GM19023 (cell line): ENCODE results near the gene SLC26A4.

Experiments
- ATAC-seq: cut with Tn5 transposase; IDR thresholded peaks from one replicate; pipeline ENCODE4 v1.9.1; 2021; ENCODE audit warnings: mild to moderate bottlenecking, moderate library complexity; ENCODE audit not compliant: unreplicated experiment

SLC26A4 gene

DNA sequence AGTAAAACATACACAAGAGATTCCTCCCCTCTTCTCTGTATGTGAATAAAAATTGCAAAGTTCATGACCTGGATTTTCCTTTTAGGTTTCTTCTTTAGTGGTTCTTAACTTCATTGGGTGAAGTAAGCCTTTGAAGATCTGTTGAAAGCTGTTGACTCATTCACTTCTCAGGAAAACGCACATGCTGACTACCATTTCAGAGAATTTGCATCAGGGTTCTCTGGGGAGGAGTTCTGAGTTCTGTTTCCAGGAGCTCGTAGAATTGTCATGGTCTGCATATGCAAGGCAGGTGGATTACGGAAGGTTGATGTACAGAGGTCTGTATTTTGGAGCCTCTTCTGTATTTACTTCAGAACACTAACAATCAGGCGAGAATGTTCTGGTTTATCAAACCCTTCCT is 962 bp upstream of the SLC26A4 start:
- ATAC-seq: no peak

DNA sequence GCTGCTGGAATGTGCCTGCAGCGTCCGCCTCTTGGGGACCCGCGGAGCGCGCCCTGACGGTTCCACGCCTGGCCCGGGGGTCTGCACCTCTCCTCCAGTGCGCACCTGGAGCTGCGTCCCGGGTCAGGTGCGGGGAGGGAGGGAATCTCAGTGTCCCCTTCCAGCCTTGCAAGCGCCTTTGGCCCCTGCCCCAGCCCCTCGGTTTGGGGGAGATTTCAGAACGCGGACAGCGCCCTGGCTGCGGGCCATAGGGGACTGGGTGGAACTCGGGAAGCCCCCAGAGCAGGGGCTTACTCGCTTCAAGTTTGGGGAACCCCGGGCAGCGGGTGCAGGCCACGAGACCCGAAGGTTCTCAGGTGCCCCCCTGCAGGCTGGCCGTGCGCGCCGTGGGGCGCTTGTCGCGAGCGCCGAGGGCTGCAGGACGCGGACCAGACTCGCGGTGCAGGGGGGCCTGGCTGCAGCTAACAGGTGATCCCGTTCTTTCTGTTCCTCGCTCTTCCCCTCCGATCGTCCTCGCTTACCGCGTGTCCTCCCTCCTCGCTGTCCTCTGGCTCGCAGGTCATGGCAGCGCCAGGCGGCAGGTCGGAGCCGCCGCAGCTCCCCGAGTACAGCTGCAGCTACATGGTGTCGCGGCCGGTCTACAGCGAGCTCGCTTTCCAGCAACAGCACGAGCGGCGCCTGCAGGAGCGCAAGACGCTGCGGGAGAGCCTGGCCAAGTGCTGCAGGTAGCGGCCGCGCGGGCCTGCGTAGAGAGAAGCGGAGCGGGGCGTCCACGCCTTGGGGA is 645 bp downstream of the SLC26A4 start:
- ATAC-seq: peak; percentile 42

DNA sequence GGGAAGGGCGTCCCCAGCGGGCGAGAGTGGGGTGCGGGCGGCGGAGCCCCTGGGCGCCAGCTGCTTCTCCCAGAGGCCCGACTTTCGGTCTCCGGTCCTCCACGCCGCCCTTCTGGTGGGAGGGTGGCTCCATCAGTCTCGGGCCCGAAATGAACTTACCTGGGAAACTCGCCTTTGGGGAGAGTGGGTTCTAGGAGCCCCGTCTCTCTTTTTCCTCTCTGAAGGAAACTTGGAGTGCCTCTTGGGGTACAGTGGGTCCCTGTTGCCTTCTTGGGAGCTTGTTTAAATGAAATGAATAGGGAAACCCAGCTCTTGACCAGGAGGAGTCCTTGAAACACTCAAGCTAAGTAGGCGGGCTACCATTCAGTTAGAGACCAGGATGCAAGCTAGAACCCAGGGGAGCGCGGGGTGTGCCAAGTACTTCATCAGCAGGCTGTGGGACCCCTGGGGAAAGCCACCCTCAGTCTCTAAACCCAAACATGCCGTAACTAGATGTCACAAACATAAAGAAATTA is 1.3 kb downstream of the SLC26A4 start:
- peak; percentile 4 for ATAC-seq

DNA sequence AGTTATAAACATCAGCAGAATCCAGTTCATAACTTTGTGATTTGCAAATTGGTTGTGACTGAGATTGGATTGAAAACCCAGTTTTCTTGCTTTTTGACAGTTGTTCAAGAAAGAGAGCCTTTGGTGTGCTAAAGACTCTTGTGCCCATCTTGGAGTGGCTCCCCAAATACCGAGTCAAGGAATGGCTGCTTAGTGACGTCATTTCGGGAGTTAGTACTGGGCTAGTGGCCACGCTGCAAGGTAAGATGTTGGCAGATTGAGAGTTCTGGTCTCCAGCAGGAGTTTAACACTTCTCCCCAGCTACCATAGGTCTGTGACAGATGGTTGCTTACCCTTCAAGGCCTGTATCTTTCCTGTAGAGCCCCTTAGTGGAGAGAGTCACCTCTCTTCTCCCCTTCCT is 2.6 kb downstream of the SLC26A4 start:
- no peak for ATAC-seq

DNA sequence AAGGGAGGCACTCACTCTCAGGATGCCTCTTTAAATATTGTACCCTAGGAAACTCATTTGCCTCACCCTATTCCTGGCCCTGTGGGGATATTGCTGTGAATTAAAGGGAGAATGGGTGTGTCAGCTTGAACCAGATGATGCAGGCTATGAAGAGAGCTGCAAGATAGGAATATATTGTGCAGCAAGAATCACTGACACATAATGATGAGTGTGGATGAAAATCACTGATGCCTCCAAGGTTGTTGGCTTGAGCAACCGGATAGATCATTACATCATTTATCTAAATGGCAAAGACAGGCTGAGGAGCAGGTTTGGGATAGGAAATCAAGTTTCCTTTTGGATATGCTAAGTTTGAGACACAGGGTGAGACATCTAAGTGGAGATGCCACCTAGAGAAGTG is 6.2 kb downstream of the SLC26A4 start:
- no peak for ATAC-seq

DNA sequence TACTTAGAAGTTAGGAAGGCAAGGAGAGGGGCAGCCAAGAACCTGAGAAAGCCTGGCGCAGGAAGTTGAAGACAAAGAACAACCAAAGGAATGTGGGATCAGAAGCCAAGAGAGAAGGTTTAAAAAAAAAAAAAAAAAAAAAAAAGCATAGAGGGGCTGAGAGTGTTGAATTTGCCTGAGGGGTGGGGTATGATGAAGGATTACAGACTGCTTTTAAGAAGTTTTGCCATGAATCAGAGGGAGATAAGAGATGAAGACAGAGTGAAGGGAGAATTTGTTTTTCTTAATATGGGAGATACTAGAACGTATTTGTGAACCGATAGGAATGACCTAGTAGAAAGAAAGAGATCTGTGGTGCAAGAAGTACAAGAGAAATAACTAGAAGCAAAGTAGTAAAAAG is 6.7 kb downstream of the SLC26A4 start:
- ATAC-seq: no peak

DNA sequence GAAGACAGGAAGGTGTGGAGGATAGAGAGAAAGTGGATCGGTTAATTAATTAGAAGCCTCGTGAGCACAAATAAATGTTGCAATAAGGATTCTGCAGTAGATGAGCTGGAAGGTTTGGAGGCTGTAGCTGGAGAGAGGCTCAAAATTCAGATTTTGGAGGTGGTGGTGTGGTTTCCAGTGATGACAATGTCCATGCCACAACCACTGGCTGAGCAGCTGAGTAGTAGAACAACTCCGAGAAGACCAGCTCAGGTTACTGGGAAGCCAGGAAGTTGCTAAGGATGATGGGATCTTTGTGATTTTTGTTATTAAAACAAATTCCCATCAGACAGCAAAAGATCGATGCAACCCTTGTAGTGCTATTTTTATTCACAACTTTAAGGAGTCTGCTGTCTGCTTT is 7.7 kb downstream of the SLC26A4 start:
- ATAC-seq: no peak

DNA sequence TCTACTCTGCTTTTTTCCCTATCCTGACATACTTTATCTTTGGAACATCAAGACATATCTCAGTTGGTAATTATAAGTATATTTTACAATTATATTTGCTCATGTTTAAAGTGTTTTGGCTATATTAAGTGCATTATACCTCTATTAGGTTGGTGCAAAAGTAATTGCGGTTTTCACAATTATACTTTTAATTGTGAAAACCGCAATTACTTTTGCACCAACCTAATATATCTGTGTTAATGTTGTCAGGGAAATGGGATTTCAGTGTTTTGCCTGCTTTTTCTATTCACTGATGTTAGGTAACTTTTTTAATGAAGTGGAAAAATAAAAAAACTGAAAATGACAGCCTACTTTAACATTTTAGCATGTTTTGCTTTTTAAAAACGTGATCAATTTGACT is 11.6 kb downstream of the SLC26A4 start:
- no peak for ATAC-seq

DNA sequence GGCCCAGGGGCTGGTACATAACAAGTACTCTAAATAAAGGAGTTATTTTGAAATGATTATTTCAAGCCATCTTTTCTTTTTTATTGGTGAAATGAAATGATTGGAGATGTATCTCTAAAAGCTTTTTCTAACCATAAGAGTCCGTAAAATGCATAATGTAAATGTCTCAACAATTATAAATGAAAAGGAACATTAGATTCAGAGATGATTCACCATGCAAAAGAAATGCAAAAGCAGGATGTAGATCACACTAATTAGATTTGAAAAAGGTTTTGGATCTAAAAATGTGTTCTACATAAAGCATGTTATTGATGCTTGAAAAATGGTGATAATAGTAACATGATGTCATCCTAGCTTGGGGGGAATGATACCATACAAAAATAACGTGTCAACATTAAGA is 15.6 kb downstream of the SLC26A4 start:
- no peak for ATAC-seq

DNA sequence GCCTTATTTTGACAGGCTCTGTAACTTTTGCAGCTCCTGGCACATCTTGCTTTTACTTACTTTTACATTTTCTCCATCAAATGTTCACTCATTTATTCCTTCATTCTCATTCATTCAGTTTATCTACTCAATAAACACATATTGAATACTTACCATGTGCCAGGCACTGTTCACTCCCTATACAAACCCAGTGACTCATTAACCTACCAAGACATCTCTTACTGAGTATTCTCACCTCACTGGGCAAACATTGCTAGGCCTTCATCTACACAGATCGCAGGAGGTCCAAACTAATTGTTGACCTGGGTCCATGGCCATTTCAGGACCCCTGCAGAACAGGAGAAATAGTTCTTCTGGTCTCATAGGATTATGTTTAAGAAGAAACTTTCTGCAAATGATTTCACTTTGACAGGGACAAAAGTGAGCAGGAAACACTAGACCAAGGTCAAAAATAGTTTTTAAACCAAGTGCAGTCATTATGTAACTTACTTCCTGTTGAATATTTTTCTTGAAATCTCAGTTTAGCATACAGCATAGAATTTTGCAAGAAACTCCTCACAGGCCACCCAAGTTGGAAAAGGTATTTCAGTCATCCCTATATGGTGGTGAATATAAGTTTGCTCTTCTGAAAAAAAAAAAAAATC is 17.6 kb downstream of the SLC26A4 start:
- ATAC-seq: no peak

DNA sequence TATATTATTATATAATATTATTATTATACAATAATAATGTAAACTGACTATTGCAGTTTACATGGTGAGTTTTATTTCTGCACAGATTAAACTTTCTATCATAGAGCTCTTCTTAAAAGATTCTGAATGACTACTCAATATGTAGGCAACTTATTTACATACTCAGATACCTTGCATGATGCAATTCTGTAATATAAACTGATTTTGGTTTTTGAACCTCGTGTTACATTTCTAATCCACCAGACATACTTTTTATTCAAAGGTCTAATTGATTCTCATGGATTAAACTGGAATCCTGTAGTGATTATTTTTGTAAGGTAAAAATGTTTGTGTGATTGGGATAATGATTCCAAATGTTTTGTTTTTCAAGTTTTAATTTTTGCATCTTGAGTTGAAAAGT is 19.9 kb downstream of the SLC26A4 start:
- no peak for ATAC-seq

DNA sequence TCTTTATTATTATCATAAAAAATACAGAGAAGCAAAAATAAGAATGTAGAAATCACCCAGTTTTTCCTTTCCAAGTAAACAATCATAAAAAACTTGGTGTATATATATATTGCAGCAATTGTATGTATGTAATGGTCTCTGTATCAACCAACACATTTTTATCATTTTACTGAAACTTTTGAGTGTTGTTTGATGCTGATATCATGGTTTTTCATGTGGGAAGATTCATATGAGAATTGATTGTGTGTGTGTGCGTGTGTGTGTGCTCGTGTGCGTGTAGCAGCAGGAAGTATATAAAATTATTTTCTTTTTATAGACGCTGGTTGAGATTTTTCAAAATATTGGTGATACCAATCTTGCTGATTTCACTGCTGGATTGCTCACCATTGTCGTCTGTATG is 22.3 kb downstream of the SLC26A4 start:
- ATAC-seq: no peak

DNA sequence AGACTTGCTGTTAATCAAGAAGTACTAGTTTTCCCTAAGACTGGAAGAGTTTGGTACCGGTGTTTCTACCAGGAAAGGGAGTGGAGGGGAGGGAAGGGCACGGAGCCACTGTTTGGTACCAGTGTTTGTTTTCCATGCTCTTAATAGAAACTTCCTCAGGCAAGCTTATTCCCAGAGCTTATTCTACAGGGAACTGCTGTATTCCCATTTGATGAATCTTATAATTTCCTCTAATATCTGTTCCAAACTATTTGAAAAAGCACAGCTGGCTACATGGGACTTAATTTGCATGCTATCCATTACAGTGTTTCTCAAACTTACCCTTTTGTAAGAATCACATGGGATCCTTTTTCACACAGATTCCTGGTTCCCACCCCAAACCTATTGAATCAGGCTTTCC is 23.7 kb downstream of the SLC26A4 start:
- no peak for ATAC-seq

DNA sequence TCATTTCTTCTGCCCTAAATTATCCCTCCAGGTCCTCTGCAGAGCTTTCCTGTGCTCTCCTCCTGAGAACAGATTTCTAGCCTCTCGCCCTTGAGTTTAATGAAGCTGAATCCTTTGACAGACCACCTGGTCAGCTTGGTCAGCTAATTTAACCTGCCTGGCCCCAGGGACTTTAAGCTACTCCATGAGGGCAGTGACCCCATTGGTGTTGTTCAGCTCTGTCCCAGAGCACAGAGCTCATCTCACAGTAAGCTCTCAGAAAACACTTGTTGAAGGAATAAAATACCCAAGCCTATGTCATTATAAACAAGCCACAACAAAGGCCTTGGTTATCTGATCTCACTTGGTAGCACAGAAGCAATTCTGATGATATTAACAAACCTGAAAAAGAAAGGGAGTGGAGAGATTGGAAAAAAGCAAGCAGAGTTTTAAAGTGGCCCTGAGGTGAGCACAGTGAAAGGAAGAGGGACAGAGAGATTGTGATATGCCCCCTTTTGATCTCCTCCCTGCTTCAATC is 24.4 kb downstream of the SLC26A4 start:
- no peak for ATAC-seq

DNA sequence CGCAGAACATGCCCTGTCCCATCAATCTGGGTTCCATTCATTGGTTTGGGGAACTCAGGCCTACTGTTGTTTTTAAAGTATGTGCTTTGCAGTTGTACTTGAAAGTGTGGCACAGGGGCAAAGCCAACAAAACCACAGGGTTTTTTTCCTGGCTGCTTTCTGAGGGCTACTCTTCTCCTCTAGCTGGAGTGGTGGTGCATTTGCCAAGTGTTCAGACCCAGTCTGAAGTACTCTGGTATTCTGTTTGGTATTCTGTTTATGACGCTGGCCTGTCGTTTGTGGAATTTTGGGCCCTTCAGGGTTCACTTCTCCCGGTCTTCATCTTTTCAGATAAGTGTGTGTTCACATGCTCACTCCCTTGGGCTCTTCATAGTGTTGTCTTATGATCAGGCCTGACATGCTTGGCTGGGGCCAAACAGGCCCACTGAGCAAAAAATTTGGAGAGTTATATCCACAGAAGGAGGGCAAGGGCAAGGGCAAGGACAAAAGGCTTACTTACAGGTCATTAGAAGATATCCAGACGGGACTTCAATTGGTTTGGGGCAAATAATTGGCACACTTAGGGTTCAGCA is 26.3 kb downstream of the SLC26A4 start:
- ATAC-seq: no peak

DNA sequence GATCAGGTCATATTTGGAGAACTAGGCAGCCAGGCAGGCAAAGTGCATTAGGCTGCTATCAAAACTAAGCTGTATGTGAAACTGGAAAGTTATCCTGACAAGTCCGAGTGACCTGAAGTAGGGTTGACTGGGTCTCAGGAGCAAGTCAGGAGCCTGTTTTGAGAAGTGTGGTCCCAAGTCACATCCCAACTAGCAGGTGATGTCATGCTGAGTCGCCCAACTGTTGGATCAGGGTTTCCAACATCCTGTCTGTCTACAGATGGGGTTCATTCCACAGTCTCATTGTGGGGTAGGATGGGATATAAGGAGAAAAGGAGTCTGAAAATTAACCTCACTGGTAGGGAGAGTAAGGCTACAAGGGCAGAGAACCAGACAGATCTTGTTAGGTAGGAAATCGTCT is 27.0 kb downstream of the SLC26A4 start:
- ATAC-seq: no peak

DNA sequence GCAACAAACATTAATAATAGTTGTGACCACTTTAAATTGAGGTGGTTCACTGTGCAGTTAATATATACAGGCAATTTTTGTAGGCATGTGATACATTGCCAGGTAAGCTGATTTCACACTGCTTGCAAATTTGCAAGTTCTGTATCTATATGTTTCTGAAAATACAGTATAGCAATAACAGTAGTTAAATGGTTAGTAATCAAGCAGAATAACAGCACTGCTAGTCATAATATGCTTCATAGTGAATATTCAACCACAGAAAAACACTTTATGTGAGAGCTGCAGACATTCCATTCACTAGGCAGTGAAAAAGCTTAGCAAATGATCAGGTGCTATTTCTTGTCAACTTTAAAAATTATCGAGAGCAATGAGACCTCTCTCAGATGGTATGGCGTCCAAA is 28.9 kb downstream of the SLC26A4 start:
- no peak for ATAC-seq

DNA sequence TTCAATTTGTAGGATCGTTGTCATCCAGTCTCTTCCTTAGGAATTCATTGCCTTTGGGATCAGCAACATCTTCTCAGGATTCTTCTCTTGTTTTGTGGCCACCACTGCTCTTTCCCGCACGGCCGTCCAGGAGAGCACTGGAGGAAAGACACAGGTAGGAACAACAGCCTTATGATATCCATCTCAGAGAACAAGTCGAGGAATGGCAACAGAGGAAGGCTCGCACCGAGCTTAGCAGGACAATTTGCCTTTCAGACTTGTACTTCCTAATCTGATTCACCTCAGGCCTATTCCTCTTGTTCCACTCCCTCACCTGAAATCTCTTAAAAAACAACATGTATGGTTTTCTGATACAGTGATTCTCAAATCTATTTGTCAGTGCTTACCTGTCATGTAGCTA is 29.5 kb downstream of the SLC26A4 start:
- ATAC-seq: no peak

DNA sequence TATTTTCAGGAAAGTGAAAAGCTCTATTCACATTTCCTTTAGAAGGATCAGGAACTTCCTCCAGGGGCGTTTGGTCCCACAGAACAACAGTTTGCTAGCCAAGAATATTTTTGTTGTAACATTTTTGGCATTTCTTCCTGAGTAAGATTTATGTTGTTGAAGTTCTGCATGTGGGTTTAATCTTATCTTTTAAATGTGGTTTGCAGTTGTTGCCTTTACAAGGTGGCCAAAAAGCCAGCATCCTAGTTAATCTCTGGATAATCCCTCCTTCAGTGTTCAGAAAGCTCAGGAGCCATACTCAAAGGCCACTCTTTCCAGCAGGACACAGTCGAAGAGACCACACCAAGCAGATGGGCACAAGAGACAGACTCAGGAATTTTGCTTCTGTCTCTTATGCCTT is 30.0 kb downstream of the SLC26A4 start:
- ATAC-seq: no peak

DNA sequence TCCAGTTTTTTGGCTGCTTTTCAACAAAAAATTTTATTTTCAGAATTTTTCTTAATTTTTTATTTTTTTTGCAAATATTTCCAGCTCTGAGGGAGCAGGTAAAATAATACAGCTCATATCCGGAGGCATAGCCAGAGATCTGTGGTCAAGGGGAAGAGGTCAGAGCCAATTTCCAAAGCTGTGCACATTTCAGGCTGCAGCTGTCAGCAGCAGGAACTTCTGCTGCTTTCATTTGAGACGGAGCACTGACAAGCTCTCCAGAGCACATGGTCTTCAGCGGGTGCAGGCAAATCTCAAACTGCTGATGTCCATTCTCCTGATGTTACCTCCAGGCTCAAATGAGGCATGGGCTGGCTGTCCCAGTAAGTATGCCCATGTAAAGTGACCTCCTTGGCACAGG is 31.1 kb downstream of the SLC26A4 start:
- ATAC-seq: no peak

DNA sequence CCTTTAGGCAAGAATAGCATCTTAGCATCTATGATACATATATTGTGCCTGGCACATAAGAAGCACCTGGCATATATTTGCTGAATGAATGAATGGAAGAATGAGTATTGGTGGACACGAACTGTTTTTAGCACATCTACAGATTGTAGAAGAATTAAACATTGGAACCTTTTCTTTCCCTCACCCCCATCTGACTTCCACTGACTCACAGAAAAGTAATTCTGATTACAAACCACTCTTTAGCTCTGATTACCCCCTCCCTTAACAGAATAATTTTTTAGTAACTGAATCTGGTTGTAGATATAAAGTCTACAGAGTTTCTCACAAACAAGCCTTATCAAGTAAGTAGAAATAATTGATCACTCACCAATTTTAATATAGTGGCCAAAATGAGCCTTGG is 31.9 kb downstream of the SLC26A4 start:
- no peak for ATAC-seq

DNA sequence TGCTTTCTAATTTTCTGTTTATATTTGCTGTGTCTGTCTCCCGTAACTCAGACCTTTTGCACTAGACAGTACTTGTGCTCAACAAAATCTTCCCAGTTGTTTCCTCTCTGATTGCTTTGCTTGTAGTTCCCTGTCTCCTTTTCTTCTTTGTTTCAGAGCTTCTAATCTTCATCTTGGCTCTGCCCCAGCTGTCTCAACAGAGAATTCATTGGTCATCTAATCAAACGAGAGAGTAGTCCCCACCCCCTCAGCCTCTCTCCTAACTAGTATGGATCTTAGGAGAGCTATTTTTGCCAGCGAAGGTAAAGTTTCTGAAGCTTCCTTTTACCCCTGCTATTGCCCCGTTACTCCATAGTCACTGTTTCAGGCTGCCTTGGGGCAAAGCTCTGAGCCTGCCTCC is 32.8 kb downstream of the SLC26A4 start:
- no peak for ATAC-seq
